ENCODE results near the gene SGK1.
A peak's percentile ranks its signal among the peaks of the same experiment; 100 is the strongest.
"Not testable (repeated sequence)": the region's sequence is repeated elsewhere in the genome, so short reads cannot be mapped to it uniquely, and the experiment has no call there.

The SGK1 gene

DNA sequence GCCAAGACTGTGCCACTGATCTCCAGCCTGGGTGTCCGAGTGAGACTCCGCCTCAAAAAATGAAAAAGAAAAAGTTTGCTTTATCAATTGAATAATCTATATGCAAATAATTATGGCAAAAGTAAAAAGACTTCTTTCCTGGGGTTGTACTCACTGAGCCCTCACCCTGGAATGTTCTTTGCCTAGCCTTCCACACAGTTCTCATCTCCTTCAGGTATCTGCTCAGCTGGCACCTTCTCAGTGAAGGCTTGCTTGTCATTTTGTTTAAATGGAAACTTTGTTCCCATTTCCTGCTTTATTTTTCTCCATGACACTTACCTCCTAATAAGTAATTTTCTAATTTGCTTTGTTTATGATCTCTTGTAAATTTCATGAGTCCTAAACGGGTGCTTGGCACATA lies 96.7 kb downstream of the SGK1 start:
- Histone ChIP-seq H3K9ac (ENCODE audit: insufficient read length) (no peak overlapping the region), H3K36me3 (ENCODE audit: insufficient read depth, low read length) (no peaks in the 10 kb centered on the region), H3K27ac (no peak overlapping the region), H3K9me3 (ENCODE audit: low read depth, low read length) (no peaks in the 10 kb centered on the region), H3K4me3 (no peak overlapping the region)
- TF ChIP-seq POLR2AphosphoS5 (IDR thresholded peaks at IDR 0.05; ENCODE audit: borderline replicate concordance, low read depth, low read length) (no peak), FOXP2 (optimal IDR thresholded peaks at IDR 0.05; ENCODE audit: control extremely low read depth, extremely low read length, insufficient read depth) (no peak), EZH2 (IDR thresholded peaks at IDR 0.05) (no peak)
- DNase-seq (ENCODE audit: low read depth, low spot score): no peak

DNA sequence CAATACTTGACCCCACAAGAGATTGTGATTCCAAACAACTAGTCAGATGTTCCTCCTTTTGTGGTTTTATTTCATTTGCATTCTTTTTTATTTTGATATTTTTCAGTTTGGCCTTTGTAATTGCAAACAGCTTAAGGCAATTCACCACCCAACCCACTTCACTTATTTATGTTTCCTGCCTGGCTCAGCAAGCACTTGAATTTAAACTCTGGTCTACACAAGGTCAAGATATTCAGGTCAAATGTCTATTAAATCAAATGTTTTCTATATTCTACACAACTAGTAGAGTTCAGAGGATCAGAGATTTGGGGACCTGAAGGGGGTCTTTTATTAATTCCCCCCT lies 100.1 kb downstream of the SGK1 start:
- no peak; the same call in 1 of the 2 replicates for TF ChIP-seq POLR2AphosphoS5 (IDR thresholded peaks at IDR 0.05; ENCODE audit: borderline replicate concordance, low read depth, low read length)
- no peak for TF ChIP-seq EZH2 (IDR thresholded peaks at IDR 0.05)
- TF ChIP-seq FOXP2 (optimal IDR thresholded peaks at IDR 0.05; ENCODE audit: control extremely low read depth, extremely low read length, insufficient read depth): no peak

DNA sequence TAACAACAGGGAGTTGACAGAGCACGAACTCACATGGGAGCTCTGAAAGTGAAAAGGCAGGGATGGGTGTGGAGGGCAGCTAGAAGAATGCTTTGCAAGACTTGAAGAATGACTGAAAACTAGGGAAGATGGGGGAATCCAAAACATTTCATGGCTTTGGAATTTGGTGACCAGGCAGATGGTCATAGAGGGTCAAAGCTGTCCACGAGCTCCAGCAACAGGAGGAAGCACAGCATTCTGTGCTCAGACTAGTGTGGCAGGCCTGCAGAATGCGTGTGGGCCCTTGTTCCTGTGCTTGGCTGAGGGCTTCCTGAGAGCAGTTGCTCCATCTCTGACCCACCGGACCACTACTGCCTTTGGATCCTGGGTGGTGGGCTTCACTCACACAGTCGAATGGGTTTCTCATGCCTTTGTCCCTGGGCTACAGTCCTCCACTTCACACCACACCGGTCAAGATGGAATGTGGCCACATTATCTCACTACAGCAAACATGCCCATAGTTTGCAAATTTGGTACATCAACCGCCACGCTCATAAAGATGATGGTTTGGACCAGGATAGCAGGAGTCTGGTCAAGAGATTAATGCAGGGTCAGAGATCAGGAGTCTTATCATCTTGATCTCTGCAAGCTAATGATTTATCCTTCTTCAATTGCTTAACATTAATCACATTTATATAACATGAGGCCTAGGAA lies 100.7 kb downstream of the SGK1 start:
- no peaks in the 10 kb centered on the region for H3K9me3 ChIP-seq (ENCODE audit: low read depth, low read length)
- no peak overlapping the region for H3K27ac ChIP-seq
- H3K36me3 ChIP-seq (ENCODE audit: insufficient read depth, low read length): no peaks in the 10 kb centered on the region
- no peak for DNase-seq (ENCODE audit: low read depth, low spot score)
- H3K9ac ChIP-seq (ENCODE audit: insufficient read length): no peak overlapping the region
- H3K4me3 ChIP-seq: no peak overlapping the region
- TF ChIP-seq FOXP2 (optimal IDR thresholded peaks at IDR 0.05; ENCODE audit: control extremely low read depth, extremely low read length, insufficient read depth) (no peak), POLR2AphosphoS5 (IDR thresholded peaks at IDR 0.05; ENCODE audit: borderline replicate concordance, low read depth, low read length) (no peak), EZH2 (IDR thresholded peaks at IDR 0.05) (no peak)

More for the DNA sequence above, 100.1 kb downstream of the SGK1 start:
- Histone ChIP-seq H3K4me3 (no peak overlapping the region), H3K9me3 (ENCODE audit: low read depth, low read length) (no peaks in the 10 kb centered on the region), H3K27ac (no peak overlapping the region), H3K36me3 (ENCODE audit: insufficient read depth, low read length) (no peaks in the 10 kb centered on the region), H3K9ac (ENCODE audit: insufficient read length) (no peak overlapping the region)
- DNase-seq (ENCODE audit: low read depth, low spot score): peak; percentile 34

DNA sequence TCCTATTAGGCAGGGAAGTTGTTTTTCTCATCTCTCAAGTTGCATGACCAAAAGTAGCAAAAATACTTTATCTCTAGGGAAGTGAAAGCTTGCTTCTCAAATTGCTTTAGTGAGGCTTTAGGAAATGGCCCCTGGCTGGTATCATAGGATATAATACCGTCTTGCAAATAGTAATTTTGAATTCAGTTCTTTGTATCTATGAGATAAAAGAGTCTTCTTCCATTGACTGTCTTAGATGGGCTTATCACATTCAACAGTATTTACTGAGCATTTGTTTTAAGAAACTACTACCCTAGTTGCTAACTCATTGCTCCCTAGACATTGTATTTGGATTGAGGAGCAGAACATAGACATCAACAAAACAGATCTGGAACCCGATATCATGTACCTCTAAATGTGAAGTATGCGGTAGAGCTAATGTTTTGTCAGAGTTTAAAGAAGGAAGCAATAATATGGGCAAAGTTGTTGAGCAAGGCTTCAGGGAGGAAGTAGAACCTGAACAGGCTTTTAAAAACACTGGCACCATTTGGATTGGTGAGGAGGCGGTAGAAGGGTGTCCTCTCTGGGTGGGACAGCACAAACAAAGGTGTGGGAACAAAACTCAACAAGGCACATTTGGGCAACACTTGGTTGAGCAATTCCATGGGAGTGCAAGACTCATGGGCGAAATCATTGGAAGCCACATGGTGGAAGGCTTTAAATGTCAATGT lies 101.5 kb downstream of the SGK1 start:
- Histone ChIP-seq H3K27ac (no peak overlapping the region), H3K9ac (ENCODE audit: insufficient read length) (no peak overlapping the region), H3K9me3 (ENCODE audit: low read depth, low read length) (no peaks in the 10 kb centered on the region), H3K4me3 (no peak overlapping the region), H3K36me3 (ENCODE audit: insufficient read depth, low read length) (no peaks in the 10 kb centered on the region)
- no peak for TF ChIP-seq FOXP2 (optimal IDR thresholded peaks at IDR 0.05; ENCODE audit: control extremely low read depth, extremely low read length, insufficient read depth)
- no peak for TF ChIP-seq POLR2AphosphoS5 (IDR thresholded peaks at IDR 0.05; ENCODE audit: borderline replicate concordance, low read depth, low read length)
- TF ChIP-seq EZH2 (IDR thresholded peaks at IDR 0.05): no peak
- DNase-seq (ENCODE audit: low read depth, low spot score): no peak

DNA sequence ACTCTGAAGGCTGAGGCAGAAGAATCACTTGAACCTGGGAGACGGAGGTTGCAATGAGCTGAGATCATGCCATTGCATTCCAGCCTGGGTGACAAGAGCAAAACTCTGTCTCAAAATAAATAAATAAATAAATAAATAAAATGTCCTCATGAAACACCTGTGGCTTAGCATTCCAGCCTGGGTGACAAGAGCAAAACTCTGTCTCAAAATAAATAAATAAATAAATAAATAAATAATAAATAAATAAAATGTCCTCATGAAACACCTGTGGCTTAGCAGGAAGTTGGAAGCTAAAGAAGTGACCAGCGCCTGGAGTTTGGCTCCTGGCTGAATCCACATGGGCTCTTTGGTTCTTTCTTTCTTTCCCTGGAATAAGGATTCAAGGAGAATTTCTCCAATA lies 104.5 kb downstream of the SGK1 start:
- H3K27ac ChIP-seq; H3K36me3 ChIP-seq (ENCODE audit: insufficient read depth, low read length); H3K9ac ChIP-seq (ENCODE audit: insufficient read length); H3K9me3 ChIP-seq (ENCODE audit: low read depth, low read length); DNase-seq (ENCODE audit: low read depth, low spot score); H3K4me3 ChIP-seq: not testable (repeated sequence)

DNA sequence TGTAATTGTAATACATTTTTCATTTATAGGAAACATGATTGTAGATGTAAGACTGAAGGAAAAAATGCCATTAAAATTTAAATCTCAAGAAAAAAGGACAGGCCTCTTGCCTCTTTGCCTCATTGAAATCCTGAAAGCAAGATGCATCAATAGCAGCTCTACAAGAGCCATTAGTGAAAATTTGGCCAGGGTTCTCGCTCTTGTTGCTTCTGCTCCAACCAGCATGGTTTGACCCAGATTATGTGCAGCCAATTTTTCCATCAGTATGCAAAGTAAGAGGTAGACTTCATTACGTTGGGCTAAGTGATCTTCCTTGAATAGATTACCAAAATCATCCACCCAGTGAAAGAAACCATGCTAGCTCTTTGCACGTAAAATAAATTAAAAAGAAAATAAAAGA lies 106.6 kb downstream of the SGK1 start:
- Histone ChIP-seq H3K27ac (no peak overlapping the region), H3K36me3 (ENCODE audit: insufficient read depth, low read length) (no peaks in the 10 kb centered on the region), H3K9me3 (ENCODE audit: low read depth, low read length) (no peaks in the 10 kb centered on the region), H3K9ac (ENCODE audit: insufficient read length) (no peak overlapping the region), H3K4me3 (no peak overlapping the region)
- TF ChIP-seq FOXP2 (optimal IDR thresholded peaks at IDR 0.05; ENCODE audit: control extremely low read depth, extremely low read length, insufficient read depth) (no peak), EZH2 (IDR thresholded peaks at IDR 0.05) (no peak), POLR2AphosphoS5 (IDR thresholded peaks at IDR 0.05; ENCODE audit: borderline replicate concordance, low read depth, low read length) (no peak)
- DNase-seq (ENCODE audit: low read depth, low spot score): no peak

DNA sequence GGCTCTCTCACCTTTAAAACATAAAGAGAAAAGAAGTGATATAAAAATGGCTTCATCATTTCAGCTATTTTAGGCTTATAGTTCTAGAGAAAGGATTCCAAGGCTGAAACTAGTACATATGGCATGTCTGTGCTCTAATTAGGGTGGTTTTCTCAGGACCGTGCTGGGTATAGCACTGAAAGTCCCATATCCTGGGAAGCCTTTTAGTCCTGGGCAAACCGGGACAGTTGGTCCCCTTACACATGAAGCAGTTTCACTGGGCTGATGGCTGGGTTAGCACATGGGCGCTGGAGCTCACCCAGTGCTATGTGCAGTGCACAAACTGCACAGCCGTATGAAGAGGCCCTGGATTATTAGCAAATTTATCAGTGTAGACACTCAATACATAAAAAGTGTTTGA lies 110.5 kb downstream of the SGK1 start:
- no peaks in the 10 kb centered on the region for H3K36me3 ChIP-seq (ENCODE audit: insufficient read depth, low read length)
- H3K27ac ChIP-seq: no peak overlapping the region
- DNase-seq (ENCODE audit: low read depth, low spot score): no peak
- H3K9me3 ChIP-seq (ENCODE audit: low read depth, low read length): no peaks in the 10 kb centered on the region
- H3K4me3 ChIP-seq: no peak overlapping the region
- TF ChIP-seq EZH2 (IDR thresholded peaks at IDR 0.05) (no peak), POLR2AphosphoS5 (IDR thresholded peaks at IDR 0.05; ENCODE audit: borderline replicate concordance, low read depth, low read length) (no peak), FOXP2 (optimal IDR thresholded peaks at IDR 0.05; ENCODE audit: control extremely low read depth, extremely low read length, insufficient read depth) (no peak)
- no peak overlapping the region for H3K9ac ChIP-seq (ENCODE audit: insufficient read length)

DNA sequence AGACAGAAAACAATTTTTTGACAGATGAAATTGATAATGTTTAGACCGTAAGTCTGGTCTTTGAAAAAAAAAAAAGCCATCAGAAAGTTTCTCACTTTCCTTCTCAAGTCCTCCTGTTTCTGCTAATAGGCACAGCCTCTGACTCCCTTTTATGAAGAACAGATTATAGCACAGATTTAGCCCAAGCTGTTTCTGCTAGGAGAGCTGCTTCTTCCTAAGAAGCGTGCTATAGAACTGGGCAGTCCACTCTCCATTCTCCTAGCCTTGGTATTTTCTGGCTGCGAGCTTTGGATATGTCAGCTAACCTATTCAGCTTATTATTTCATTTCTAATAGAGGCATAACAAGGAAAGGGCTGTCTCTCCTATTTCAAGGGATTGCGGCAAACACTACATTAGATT lies 112.5 kb downstream of the SGK1 start:
- TF ChIP-seq POLR2AphosphoS5 (IDR thresholded peaks at IDR 0.05; ENCODE audit: borderline replicate concordance, low read depth, low read length) (no peak), FOXP2 (optimal IDR thresholded peaks at IDR 0.05; ENCODE audit: control extremely low read depth, extremely low read length, insufficient read depth) (no peak), EZH2 (IDR thresholded peaks at IDR 0.05) (no peak)
- Histone ChIP-seq H3K9me3 (ENCODE audit: low read depth, low read length) (no peaks in the 10 kb centered on the region), H3K4me3 (no peak overlapping the region), H3K36me3 (ENCODE audit: insufficient read depth, low read length) (no peaks in the 10 kb centered on the region), H3K9ac (ENCODE audit: insufficient read length) (no peak overlapping the region), H3K27ac (no peak overlapping the region)
- no peak for DNase-seq (ENCODE audit: low read depth, low spot score)

DNA sequence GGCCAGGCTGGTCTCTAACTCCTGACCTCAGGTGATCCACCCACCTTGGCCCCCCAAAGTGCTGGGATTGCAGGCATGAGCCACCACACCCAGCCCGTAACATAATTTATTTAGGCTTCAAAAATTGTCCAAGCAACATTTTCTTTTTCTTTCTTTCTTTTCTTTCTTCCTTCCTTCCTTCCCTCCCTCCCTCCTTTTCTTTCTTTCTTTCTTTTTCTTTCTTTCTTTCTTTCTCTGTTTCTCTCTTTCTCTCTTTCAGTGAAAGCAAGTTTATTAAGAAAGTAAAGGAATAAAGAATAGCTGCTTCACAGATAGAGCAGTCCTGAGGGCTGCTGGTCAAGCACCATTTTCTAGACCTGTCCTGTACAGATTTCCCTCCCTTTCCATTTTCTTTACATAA lies 113.2 kb downstream of the SGK1 start:
- H3K27ac ChIP-seq; DNase-seq (ENCODE audit: low read depth, low spot score); H3K36me3 ChIP-seq (ENCODE audit: insufficient read depth, low read length): not testable (repeated sequence)

More for the DNA sequence above, 113.2 kb downstream of the SGK1 start:
- H3K9me3 ChIP-seq (ENCODE audit: low read depth, low read length); H3K4me3 ChIP-seq; H3K9ac ChIP-seq (ENCODE audit: insufficient read length): not testable (repeated sequence)
